Umbilical cord (tissue), 1 donor: ENCODE data around the gene TPRX2. TPM values are rescaled to one million over a fixed set of nuclear protein-coding genes. Genes with fewer than 3 reads are reported as not detected.

ENCODE experiments used
- total RNA-seq: library from RNA; depleted of rRNA; stranded (reverse); fragments of >200 nt; gene quantifications from one replicate; pipeline ENCODE4 v1.2.3, GENCODE V29; 2014; ENCODE audit warnings: low replicate concordance; ENCODE audit not compliant: insufficient read depth

TPRX2 gene
- total RNA-seq, 1 donor from 2014 or later, result not detected

Other genes starting within 250 kb of the TPRX2 start
- gene EHD2, start 145.8 kb upstream of the TPRX2 start, total RNA-seq, result 65.5 TPM
- 93.2 TPM for gene NOP53, start 113.7 kb upstream of the TPRX2 start, total RNA-seq
- gene SELENOW, start 80.5 kb upstream of the TPRX2 start, total RNA-seq, result 373 TPM
- not detected for gene TPRX1, start 54.7 kb upstream of the TPRX2 start, total RNA-seq
- gene CRX, start 37.3 kb upstream of the TPRX2 start, total RNA-seq, result 1.7 TPM
- gene SULT2A1, start 27.1 kb downstream of the TPRX2 start, total RNA-seq, result not detected
- not detected for gene BSPH1, start 132.9 kb downstream of the TPRX2 start, total RNA-seq
- gene ELSPBP1, start 135.4 kb downstream of the TPRX2 start, total RNA-seq, result not detected
- gene CABP5, start 184.8 kb downstream of the TPRX2 start, total RNA-seq, result 11.8 TPM